Skeletal muscle satellite cell (primary cell): ENCODE results near the gene NDOR1.

Experiments
- H3K27me3 ChIP-seq: 2 replicates; pipeline ENCODE4 v1.7.0; 2013; ENCODE audit warnings: low read length; ENCODE audit not compliant: control insufficient read depth, insufficient read depth
- H3K36me3 ChIP-seq: 2 replicates; pipeline ENCODE4 v1.7.0; 2013; ENCODE audit warnings: mild to moderate bottlenecking, control low read depth, low read length; ENCODE audit not compliant: insufficient read depth
- H3K4me1 ChIP-seq: 2 replicates; pipeline ENCODE4 v1.7.0; 2013; ENCODE audit warnings: low read length; ENCODE audit not compliant: control insufficient read depth, insufficient read depth
- H3K4me2 ChIP-seq: 2 replicates; pipeline ENCODE4 v1.7.0; 2013; ENCODE audit warnings: mild to moderate bottlenecking, low read length
- H3K4me3 ChIP-seq: 2 replicates; pipeline ENCODE4 v1.7.0; 2013; ENCODE audit warnings: low read length
- H3K9ac ChIP-seq: 2 replicates; pipeline ENCODE4 v1.7.0; 2013; ENCODE audit warnings: mild to moderate bottlenecking, low read depth, low read length, moderate library complexity
- H3K9me3 ChIP-seq: replicated peaks from 2 replicates; pipeline ENCODE4 v1.7.0; 2013; ENCODE audit warnings: mild to moderate bottlenecking, control low read depth, low read length

NDOR1 gene

GRCh38 chr9:137178201-137178938, 27.1 kb upstream of the NDOR1 start:
- no peaks in the 10 kb centered on the region for H3K9me3 ChIP-seq
- no peaks in the 10 kb centered on the region for H3K4me1 ChIP-seq
- peaks cover 50% of the 10 kb centered on the region for H3K36me3 ChIP-seq
- H3K9ac ChIP-seq = no peak overlapping the region
- no peak overlapping the region for H3K4me2 ChIP-seq
- H3K27me3 ChIP-seq = peaks cover 19% of the 10 kb centered on the region
- no peak overlapping the region for H3K4me3 ChIP-seq

- H3K9ac ChIP-seq = no peak overlapping the region
- no peaks in the 10 kb centered on the region for H3K9me3 ChIP-seq
- H3K36me3 ChIP-seq = peaks cover 57% of the 10 kb centered on the region
- no peak overlapping the region for H3K4me2 ChIP-seq
- no peaks in the 10 kb centered on the region for H3K4me1 ChIP-seq
- H3K4me3 ChIP-seq = no peak overlapping the region
- peaks cover 13% of the 10 kb centered on the region for H3K27me3 ChIP-seq
These were observed 26.4 kb upstream of the NDOR1 start for GRCh38 chr9:137178939-137179630.

GRCh38 chr9:137179761-137180160, 25.7 kb upstream of the NDOR1 start:
- no peaks in the 10 kb centered on the region for H3K4me1 ChIP-seq
- H3K27me3 ChIP-seq = peaks cover 9% of the 10 kb centered on the region
- H3K9me3 ChIP-seq = no peaks in the 10 kb centered on the region
- H3K4me2 ChIP-seq = no peak overlapping the region
- H3K36me3 ChIP-seq = peaks cover 64% of the 10 kb centered on the region
- no peak overlapping the region for H3K9ac ChIP-seq
- H3K4me3 ChIP-seq = no peak overlapping the region

GRCh38 chr9:137180491-137180890, 25.0 kb upstream of the NDOR1 start:
- Histone ChIP-seq H3K9me3 (no peaks in the 10 kb centered on the region), H3K36me3 (peaks cover 67% of the 10 kb centered on the region), H3K27me3 (peaks cover 3% of the 10 kb centered on the region), H3K4me1 (no peaks in the 10 kb centered on the region), H3K9ac (no peak overlapping the region), H3K4me3 (no peak overlapping the region), H3K4me2 (no peak overlapping the region)

- H3K9me3 ChIP-seq = no peaks in the 10 kb centered on the region
- H3K36me3 ChIP-seq = peaks cover 73% of the 10 kb centered on the region
- no peak overlapping the region for H3K4me3 ChIP-seq
- H3K4me2 ChIP-seq = no peak overlapping the region
- no peaks in the 10 kb centered on the region for H3K27me3 ChIP-seq
- H3K4me1 ChIP-seq = peaks cover 4% of the 10 kb centered on the region
- no peak overlapping the region for H3K9ac ChIP-seq
These were observed 23.8 kb upstream of the NDOR1 start for GRCh38 chr9:137181680-137182079.

GRCh38 chr9:137182836-137183235, 22.7 kb upstream of the NDOR1 start:
- no peak overlapping the region for H3K4me2 ChIP-seq
- H3K9ac ChIP-seq = no peak overlapping the region
- no peaks in the 10 kb centered on the region for H3K27me3 ChIP-seq
- H3K4me1 ChIP-seq = peaks cover 15% of the 10 kb centered on the region
- no peak overlapping the region for H3K4me3 ChIP-seq
- H3K36me3 ChIP-seq = peaks cover 65% of the 10 kb centered on the region
- H3K9me3 ChIP-seq = no peaks in the 10 kb centered on the region

- Histone ChIP-seq H3K27me3 (no peaks in the 10 kb centered on the region), H3K9ac (no peak overlapping the region), H3K4me1 (peaks cover 15% of the 10 kb centered on the region), H3K9me3 (no peaks in the 10 kb centered on the region), H3K36me3 (peaks cover 54% of the 10 kb centered on the region), H3K4me3 (no peak overlapping the region), H3K4me2 (no peak overlapping the region)
These were observed 21.4 kb upstream of the NDOR1 start for GRCh38 chr9:137183980-137184595.

GRCh38 chr9:137184881-137185660, 20.4 kb upstream of the NDOR1 start:
- Histone ChIP-seq H3K4me1 (peaks cover 23% of the 10 kb centered on the region), H3K36me3 (peaks cover 48% of the 10 kb centered on the region), H3K9ac (no peak overlapping the region), H3K9me3 (no peaks in the 10 kb centered on the region), H3K4me2 (no peak overlapping the region), H3K4me3 (no peak overlapping the region), H3K27me3 (no peaks in the 10 kb centered on the region)

GRCh38 chr9:137185921-137186320, 19.6 kb upstream of the NDOR1 start:
- no peaks in the 10 kb centered on the region for H3K27me3 ChIP-seq
- no peak overlapping the region for H3K4me3 ChIP-seq
- H3K36me3 ChIP-seq = peaks cover 51% of the 10 kb centered on the region
- no peak overlapping the region for H3K4me2 ChIP-seq
- H3K9ac ChIP-seq = no peak overlapping the region
- peaks cover 25% of the 10 kb centered on the region for H3K4me1 ChIP-seq
- no peaks in the 10 kb centered on the region for H3K9me3 ChIP-seq

- H3K4me3 ChIP-seq = no peak overlapping the region
These were observed 19.1 kb upstream of the NDOR1 start for GRCh38 chr9:137186385-137186784.

GRCh38 chr9:137187386-137187785, 18.1 kb upstream of the NDOR1 start:
- Histone ChIP-seq H3K4me3 (peak overlapping the region; percentile 95), H3K9ac (peak overlapping the region; percentile 95), H3K4me1 (peaks cover 25% of the 10 kb centered on the region), H3K27me3 (no peaks in the 10 kb centered on the region), H3K36me3 (peaks cover 55% of the 10 kb centered on the region), H3K4me2 (peak overlapping the region; percentile 91), H3K9me3 (no peaks in the 10 kb centered on the region)

More at GRCh38 chr9:137186385-137186784, 19.1 kb upstream of the NDOR1 start:
- H3K4me2 ChIP-seq = peak overlapping the region; percentile 91
- H3K9ac ChIP-seq = no peak overlapping the region
- H3K27me3 ChIP-seq = no peaks in the 10 kb centered on the region
- H3K36me3 ChIP-seq = peaks cover 51% of the 10 kb centered on the region
- peaks cover 25% of the 10 kb centered on the region for H3K4me1 ChIP-seq
- H3K9me3 ChIP-seq = no peaks in the 10 kb centered on the region
